K562 (cell line): ENCODE results near the gene DIAPH3. TPM values are rescaled to one million over a fixed set of nuclear protein-coding genes. Genes with fewer than 3 reads are reported as not detected.

ENCODE experiments used
- ATAC-seq: fragments of 200-7000 bp; cut with Tn5 transposase; 3 replicates; pipeline ENCODE4 v1.9.1; 2020; ENCODE audit warnings: moderate library complexity
- BruUV-seq: library from RNA; stranded (reverse); fragments of 400-500 nt; replicated peaks from 2 replicates; lab custom pipeline; 2021; lab: Mats Ljungman, UMichigan
- CTCF ChIA-PET: fragments of 300-600 bp; formaldehyde crosslinking; extraction: SDS; loops from one replicate; lab custom pipeline; 2021; ENCODE audit warnings: low intra/inter-chr PET ratio; lab: Yijun Ruan, JAX
- POLR2A ChIA-PET: fragments of 300-600, 350-650 bp; sonication (Branson Sonifier 250); formaldehyde crosslinking; extraction: SDS; loops from one replicate; lab custom pipeline; 2021; ENCODE audit warnings: antibody characterized with exemption, inconsistent platforms; lab: Yijun Ruan, JAX
- DNase-seq, 4 experiments: peaks; one replicate each; pipeline versions ENCODE4 v3.0.0 to v3.0.0-alpha.2; 2011 to 2018; ENCODE audit warnings: low spot score in 3 of 4, mixed read lengths in 3 of 4; ENCODE audit errors: extremely low read depth in 1 of 4
- FAIRE-seq: peaks from 2 replicates; lab custom pipeline; 2011; peaks lifted over from hg19 to GRCh38; lab: Jason Lieb, UNC
- H2AFZ ChIP-seq: 2 replicates; pipeline ENCODE4 v1.6.0; 2011; ENCODE audit warnings: low read depth, low read length, control low read depth, inconsistent platforms
- H3K27ac ChIP-seq: fragments of 200-600 bp; 3 replicates; pipeline ENCODE4 v1.8.0; 2011; ENCODE audit warnings: low read depth, mild to moderate bottlenecking, control low read depth, inconsistent platforms, low read length, moderate library complexity, mixed read lengths; ENCODE audit errors: extremely low read depth
- H3K27me3 ChIP-seq, 2 experiments: fragments of 300-600 bp in 1 of 2; 2 replicates in 1 of 2; 3 replicates in 1 of 2; pipeline versions ENCODE4 v1.6.0 to v1.8.0; 2011; ENCODE audit warnings: inconsistent platforms in 2 of 2, low read length in 2 of 2, mild to moderate bottlenecking in 1 of 2, mixed read lengths in 1 of 2, moderate library complexity in 1 of 2; ENCODE audit not compliant: control insufficient read depth in 2 of 2, insufficient read depth in 2 of 2
- H3K36me3 ChIP-seq: fragments of 300-600 bp; 3 replicates; pipeline ENCODE4 v1.8.0; 2011; ENCODE audit warnings: mild to moderate bottlenecking, low read length, inconsistent platforms; ENCODE audit not compliant: control insufficient read depth, insufficient read depth
- H3K4me1 ChIP-seq, 2 experiments: fragments of 200-600 bp in 1 of 2; replicated peaks in 1 of 2; 2 replicates in 1 of 2; 3 replicates in 1 of 2; pipeline versions ENCODE4 v1.5.1 to v1.8.0; 2011; ENCODE audit warnings: inconsistent platforms in 2 of 2, low read length in 2 of 2, mild to moderate bottlenecking in 1 of 2, mixed read lengths in 1 of 2, moderate library complexity in 1 of 2; ENCODE audit not compliant: control insufficient read depth in 2 of 2, insufficient read depth in 2 of 2
- H3K4me2 ChIP-seq: 2 replicates; pipeline ENCODE4 v1.6.1; 2011; ENCODE audit warnings: low read length, control low read depth, inconsistent platforms, mixed read lengths; ENCODE audit not compliant: insufficient read depth
- H3K4me3 ChIP-seq: fragments of 200-600 bp; sonication (generic), shearing (Covaris generic); 2 replicates; pipeline ENCODE4 v1.5.1; 2016; ENCODE audit warnings: control low read depth, inconsistent platforms
- H3K79me2 ChIP-seq: fragments of 200-600 bp; 3 replicates; pipeline ENCODE4 v1.8.0; 2011; ENCODE audit warnings: low read length, inconsistent platforms; ENCODE audit not compliant: control insufficient read depth, insufficient read depth
- H3K9ac ChIP-seq, 2 experiments: 2 replicates each; pipeline versions ENCODE4 v1.6.0 to v1.6.1; 2011; ENCODE audit warnings: low read depth in 2 of 2, low read length in 2 of 2, control low read depth in 1 of 2, inconsistent platforms in 1 of 2, mild to moderate bottlenecking in 1 of 2, mixed read lengths in 1 of 2; ENCODE audit not compliant: insufficient read depth in 1 of 2
- H3K9me1 ChIP-seq: one replicate; pipeline ENCODE4 v1.6.0; 2011; ENCODE audit warnings: inconsistent platforms, mild to moderate bottlenecking, low read length, moderate library complexity; ENCODE audit not compliant: control insufficient read depth, insufficient read depth
- H3K9me3 ChIP-seq: replicated peaks from 2 replicates; pipeline ENCODE4 v1.5.1; 2011; ENCODE audit warnings: low read depth, low read length, inconsistent platforms; ENCODE audit not compliant: control insufficient read depth, insufficient read depth
- H4K20me1 ChIP-seq: replicated peaks from 2 replicates; pipeline ENCODE4 v1.6.1; 2011; ENCODE audit warnings: low read length, inconsistent platforms, mixed read lengths; ENCODE audit not compliant: control insufficient read depth, insufficient read depth
- ARID1B ChIP-seq: fragments of 450-650 bp; IDR thresholded peaks from 2 replicates; pipeline ENCODE4 v1.6.1; 2016; ENCODE audit warnings: antibody characterized with exemption, mild to moderate bottlenecking, inconsistent platforms
- C11orf30 ChIP-seq: fragments of 450-650 bp; IDR thresholded peaks from 2 replicates; pipeline ENCODE4 v1.6.1; 2016; ENCODE audit warnings: low read depth, mild to moderate bottlenecking
- DACH1 ChIP-seq: fragments of 450-650 bp; IDR thresholded peaks from 2 replicates; pipeline ENCODE4 v1.6.1; 2018; ENCODE audit not compliant: partially characterized antibody
- FOSL1 ChIP-seq: fragments of 200-800 bp; sonication (Bioruptor generic); conservative IDR thresholded peaks from 2 replicates; pipeline ENCODE4 v1.6.1; 2016; ENCODE audit warnings: missing genetic modification characterization, missing compliant biosample characterization
- HDAC2 ChIP-seq: fragments of 450-650 bp; IDR thresholded peaks from 2 replicates; pipeline ENCODE4 v1.6.1; 2016; ENCODE audit warnings: mild to moderate bottlenecking
- MAFG ChIP-seq: fragments of 450-650 bp; conservative IDR thresholded peaks from 2 replicates; pipeline ENCODE4 v1.6.1; 2016; ENCODE audit warnings: missing genetic modification characterization, missing compliant biosample characterization
- PHB2 ChIP-seq: fragments of 450-650 bp; IDR thresholded peaks from 2 replicates; pipeline ENCODE4 v1.6.1; 2017; ENCODE audit warnings: low read depth
- TGIF2 ChIP-seq: sonication (generic); formaldehyde crosslinking; IDR thresholded peaks from 2 replicates; pipeline ENCODE4 v1.8.1; 2022; ENCODE audit warnings: mild to moderate bottlenecking, missing genetic modification reagents, moderate library complexity
- ZFX ChIP-seq: sonication (generic); formaldehyde crosslinking; IDR thresholded peaks from 2 replicates; pipeline ENCODE4 v1.8.0; 2022; ENCODE audit warnings: mild to moderate bottlenecking, missing genetic modification reagents, moderate library complexity
- ZNF316 ChIP-seq: fragments of 450-650 bp; IDR thresholded peaks from 2 replicates; pipeline ENCODE4 v1.6.1; 2016
- ZNF830 ChIP-seq: fragments of 250-450 bp; sonication (Bioruptor Pico); IDR thresholded peaks from 2 replicates; pipeline ENCODE4 v1.5.0; 2021; ENCODE audit warnings: mild to moderate bottlenecking
- WGBS: fragments of 100-300 bp; shearing (Covaris generic); methylation state at CpG from one replicate; pipeline ENCODE4 v1.1.6; 2016; ENCODE audit warnings: low coverage, mixed read lengths; ENCODE audit not compliant: insufficient coverage; ENCODE audit errors: missing lambda C conversion rate; 5-methylcytosine and 5-hydroxymethylcytosine counted together
- in situ Hi-C: fragments of 300-500 bp; cut with MboI; formaldehyde crosslinking; loops from 4 replicates; pipeline ENCODE4 v1.15.0; 2018; ENCODE audit warnings: inconsistent platforms, mixed read lengths
- intact Hi-C: fragments of 100-400 bp; cut with micrococcal nuclease; formaldehyde crosslinking; loops from 2 replicates; pipeline ENCODE4 v1.14.2; 2022
- polyA plus RNA-seq, 8 experiments: library from polyadenylated mRNA; depleted of rRNA in 4 of 8; stranded (reverse) in 5 of 8; unstranded in 3 of 8; fragments of >200 nt; fragmentation: Nextera tagmentation in 2 of 8; fragmentation: Illumina TruSeq in 1 of 8; extraction: Ambion mirVana in 2 of 8; extraction: Trizol in 1 of 8; gene quantifications; 2 replicates each; pipeline versions ENCODE4 v1.2.1 to v1.2.3, GENCODE V29; 2011 to 2014; ENCODE audit warnings: inconsistent platforms in 1 of 8, missing spikeins in 1 of 8
- total RNA-seq, 7 experiments: library from RNA; depleted of rRNA in 6 of 7; stranded (reverse); fragments of >200 nt in 6 of 7; fragmentation: Illumina TruSeq in 2 of 7; extraction: Trizol in 2 of 7; gene quantifications; 2 replicates each; pipeline versions ENCODE4 v1.2.1 to v1.2.3, GENCODE V29; 2011 to 2021; ENCODE audit warnings: low replicate concordance in 1 of 7
- TF ChIP-seq, protein P1 (sequence below), 2 experiments: fragments of 450-650 bp; IDR thresholded peaks; 2 replicates each; pipeline ENCODE4 v1.6.1; 2016

DIAPH3 gene
- total and polyA plus RNA-seq, 9 of the 15 experiments (the other 6 are each of a cell fraction or from before 2014, with no cell fraction given): 9.0 to 18.7 (median 14.7) TPM

- no peaks in the 10 kb centered on the region for H3K9me3 ChIP-seq
- no TSS peak for BruUV-seq
- CTCF ChIA-PET: no interaction called here
- no peaks in the 10 kb centered on the region for H3K27me3 ChIP-seq
- WGBS: 93% methylated on average over 5 of the region's 6 CpGs
- H2AFZ ChIP-seq: no peak overlapping the region
- H4K20me1 ChIP-seq: no peaks in the 10 kb centered on the region
- DNase-seq: no peak
- ATAC-seq: no peak
- H3K79me2 ChIP-seq: no peaks in the 10 kb centered on the region
- TF ChIP-seq ARID1B: no peak
- peak; percentile 49 for TF ChIP-seq MAFG
- TF ChIP-seq ZNF316: peak; percentile 69
- TF ChIP-seq ZNF830 (CRISPR knock-in tag): no peak
- no peak for TF ChIP-seq FOSL1 (tag)
- TF ChIP-seq TGIF2 (CRISPR knock-in tag): no peak
- peak; percentile 48 for TF ChIP-seq C11orf30
- TF ChIP-seq PHB2: no peak
- no peak for TF ChIP-seq ZFX (CRISPR knock-in tag)
- TF ChIP-seq HDAC2: no peak
- TF ChIP-seq, protein P1, sequence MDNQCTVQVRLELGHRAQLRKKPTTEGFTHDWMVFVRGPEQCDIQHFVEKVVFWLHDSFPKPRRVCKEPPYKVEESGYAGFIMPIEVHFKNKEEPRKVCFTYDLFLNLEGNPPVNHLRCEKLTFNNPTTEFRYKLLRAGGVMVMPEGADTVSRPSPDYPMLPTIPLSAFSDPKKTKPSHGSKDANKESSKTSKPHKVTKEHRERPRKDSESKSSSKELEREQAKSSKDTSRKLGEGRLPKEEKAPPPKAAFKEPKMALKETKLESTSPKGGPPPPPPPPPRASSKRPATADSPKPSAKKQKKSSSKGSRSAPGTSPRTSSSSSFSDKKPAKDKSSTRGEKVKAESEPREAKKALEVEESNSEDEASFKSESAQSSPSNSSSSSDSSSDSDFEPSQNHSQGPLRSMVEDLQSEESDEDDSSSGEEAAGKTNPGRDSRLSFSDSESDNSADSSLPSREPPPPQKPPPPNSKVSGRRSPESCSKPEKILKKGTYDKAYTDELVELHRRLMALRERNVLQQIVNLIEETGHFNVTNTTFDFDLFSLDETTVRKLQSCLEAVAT (IDR thresholded peaks at IDR 0.05): no peak
- TF ChIP-seq DACH1: no peak
- in situ Hi-C loops: no loop called here
- FAIRE-seq: no peak
- no peaks in the 10 kb centered on the region for H3K4me1 ChIP-seq
- no peak overlapping the region for H3K4me2 ChIP-seq
- POLR2A ChIA-PET: interaction anchor here (0.7 kb wide), 1 partner anchor 13 kb away, joined by 3 read pairs; no protein-coding TSS in a partner anchor
- intact Hi-C loops: no loop called here
- H3K9ac ChIP-seq: no peak overlapping the region
- no peaks in the 10 kb centered on the region for H3K9me1 ChIP-seq
- H3K4me3 ChIP-seq: no peak overlapping the region
- H3K27ac ChIP-seq: no peak overlapping the region
- H3K36me3 ChIP-seq: peaks cover under 1% of the 10 kb centered on the region; the same call in 1 of the 3 replicates
Observed at GRCh38 chr13:59975807-59976435, 187.8 kb downstream of the DIAPH3 start.
